Activated T-helper 9 cell treated with anti-CD3 and anti-CD28 coated beads, Interleukin-2, amount 50 U/mL, for 16 hours (primary cell): ENCODE data around the gene CNTN5.

Experiments
- DNase-seq: peaks from one replicate; pipeline ENCODE4 v3.0.0-alpha.2; 2020; ENCODE audit warnings: low read depth

The CNTN5 gene

DNA sequence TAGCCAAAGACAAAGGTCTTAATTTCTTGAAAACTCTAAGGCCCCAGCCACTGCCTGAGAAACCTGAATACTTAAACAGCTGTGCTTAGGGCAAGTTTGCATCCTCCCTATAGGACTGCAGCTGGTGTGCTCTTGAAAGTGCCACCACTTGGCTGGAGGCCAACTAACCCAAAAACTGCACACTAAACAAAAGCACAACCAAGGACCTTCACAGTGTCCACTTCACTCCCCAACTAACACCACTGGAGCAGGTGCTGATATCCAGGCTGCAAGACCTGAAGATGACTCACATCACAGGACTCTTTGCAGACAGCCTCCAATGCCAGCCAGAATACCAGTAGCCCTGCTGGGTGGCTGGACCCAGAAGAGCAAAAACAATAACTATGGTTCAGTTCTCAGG, 1308.6 kb downstream of the CNTN5 start:
- no peak for DNase-seq

DNA sequence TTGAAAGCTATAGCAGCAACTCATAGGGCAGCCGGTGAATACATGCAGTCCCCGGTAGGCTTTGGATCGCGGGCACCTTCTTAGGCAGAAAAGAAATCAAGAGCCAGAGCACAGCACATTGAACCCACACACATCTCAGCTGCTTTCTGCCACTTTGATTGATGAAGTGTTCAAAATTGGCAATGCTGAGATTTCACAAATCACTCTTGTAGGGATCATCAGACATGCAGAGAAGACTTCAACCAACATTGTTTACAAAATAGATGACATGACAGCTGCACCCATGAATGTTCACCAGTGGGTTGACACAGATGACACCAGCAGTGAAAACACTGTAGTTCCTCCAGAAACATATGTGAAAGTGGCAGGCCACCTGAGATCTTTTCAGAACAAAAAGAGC, 1316.1 kb downstream of the CNTN5 start:
- DNase-seq, result no peak

GRCh38 chr11:100338144-100338840, 1317.5 kb downstream of the CNTN5 start:
- DNase-seq, result no peak

GRCh38 chr11:100340466-100341319, 1319.9 kb downstream of the CNTN5 start:
- no peak for DNase-seq

DNA sequence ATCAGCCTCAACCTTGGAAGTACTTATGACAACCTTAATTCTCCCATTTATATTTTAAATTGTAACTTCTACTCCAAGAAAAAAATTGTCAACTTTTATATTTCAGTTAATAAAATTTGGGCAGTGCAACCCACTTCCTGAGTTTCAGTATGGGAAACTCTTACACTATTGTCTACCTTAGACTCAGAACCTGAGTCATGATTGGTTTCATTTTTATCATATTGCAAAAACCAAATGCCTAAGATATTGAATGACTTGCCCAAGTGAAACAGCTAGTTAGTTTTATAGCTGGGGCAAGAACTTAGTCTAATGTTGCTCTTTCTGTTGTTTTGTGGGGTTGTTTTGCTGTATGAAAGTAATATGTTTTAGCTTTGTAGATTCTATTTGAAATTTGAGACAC, 1332.3 kb downstream of the CNTN5 start:
- DNase-seq, result no peak

- DNase-seq, result no peak
Measured at GRCh38 chr11:100354736-100355135, 1334.0 kb downstream of the CNTN5 start.

DNA sequence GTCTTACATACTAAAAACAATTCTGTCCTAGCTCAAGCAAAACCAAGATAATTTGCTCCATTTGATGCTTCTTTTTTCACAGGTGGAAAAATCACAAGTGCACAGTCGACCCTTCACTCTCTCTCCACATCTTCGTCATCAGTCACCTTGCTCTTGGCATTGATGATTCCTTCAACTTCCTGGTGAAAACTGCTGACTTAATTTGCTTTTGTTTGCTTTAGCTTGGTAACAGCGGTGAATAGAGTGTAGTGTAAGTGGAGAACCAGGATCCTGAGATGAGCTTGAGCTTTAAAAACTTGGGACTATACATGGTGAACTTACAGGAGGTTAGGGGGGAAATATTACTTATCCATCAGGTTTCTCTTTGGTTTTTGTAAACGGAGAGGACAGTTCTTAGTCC, 1335.3 kb downstream of the CNTN5 start:
- no peak for DNase-seq

DNA sequence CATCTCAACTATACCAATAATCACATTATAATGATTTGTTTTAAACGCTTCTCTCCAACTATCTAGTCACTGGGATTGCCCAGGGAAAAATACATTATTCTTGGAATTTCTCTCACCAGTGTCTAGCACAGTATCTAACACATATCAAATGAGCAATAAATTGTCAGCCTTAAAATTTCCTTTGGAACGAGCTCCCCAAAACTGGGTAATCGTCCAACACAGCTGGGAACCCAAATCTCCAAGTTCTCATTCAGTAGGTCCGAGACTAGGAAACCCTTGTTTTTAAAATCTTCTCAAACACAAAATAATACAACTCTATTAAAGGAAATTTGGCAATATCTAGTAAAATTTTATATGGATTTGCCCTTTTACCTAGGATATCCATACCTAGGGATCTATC, 1338.5 kb downstream of the CNTN5 start:
- DNase-seq, result no peak

DNA sequence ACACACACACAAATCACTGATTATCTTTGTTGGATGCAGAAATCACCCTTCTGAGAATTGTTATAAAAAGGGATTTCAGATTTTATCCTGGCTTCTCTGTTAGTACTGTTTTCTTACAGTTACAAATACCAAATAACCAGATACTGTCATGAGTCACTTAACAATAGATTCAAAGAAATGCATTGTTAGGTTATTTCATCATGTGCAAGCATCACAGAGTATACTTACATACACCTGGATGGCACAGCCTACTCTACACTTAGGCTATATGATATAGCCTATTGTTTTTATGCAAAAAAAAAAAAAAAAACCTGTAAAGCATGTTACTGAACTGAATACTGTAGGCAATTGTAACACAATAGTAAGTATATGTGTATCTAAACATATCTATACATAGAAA, 1347.1 kb downstream of the CNTN5 start:
- no peak for DNase-seq

DNA sequence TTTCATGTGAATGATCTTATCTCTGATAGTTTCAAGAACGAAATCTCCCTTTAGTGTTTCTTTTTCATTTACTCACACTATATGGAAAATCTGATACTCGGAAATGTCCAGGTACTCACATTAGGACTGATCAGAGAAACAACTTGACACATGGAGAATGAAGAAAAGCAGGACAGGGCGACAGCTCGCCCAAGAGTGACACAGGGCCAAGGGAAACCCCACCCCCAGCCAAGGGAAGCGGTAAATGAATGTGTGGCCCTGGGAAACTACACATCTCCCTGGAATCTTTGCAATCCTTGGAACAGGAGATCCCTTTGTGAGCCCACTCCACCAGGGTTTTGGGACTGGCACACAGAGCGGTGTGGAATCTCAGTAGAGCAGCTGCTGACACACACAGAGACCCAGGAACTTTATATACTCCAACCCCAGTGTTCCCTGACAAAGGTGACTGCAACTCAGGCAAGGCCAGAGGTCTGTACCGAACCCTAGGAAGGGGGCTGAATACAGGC, 1362.7 kb downstream of the CNTN5 start:
- DNase-seq, result no peak

GRCh38 chr11:100396266-100396665, 1375.5 kb downstream of the CNTN5 start:
- DNase-seq, result no peak

GRCh38 chr11:100397401-100397800, 1376.7 kb downstream of the CNTN5 start:
- no peak for DNase-seq

DNA sequence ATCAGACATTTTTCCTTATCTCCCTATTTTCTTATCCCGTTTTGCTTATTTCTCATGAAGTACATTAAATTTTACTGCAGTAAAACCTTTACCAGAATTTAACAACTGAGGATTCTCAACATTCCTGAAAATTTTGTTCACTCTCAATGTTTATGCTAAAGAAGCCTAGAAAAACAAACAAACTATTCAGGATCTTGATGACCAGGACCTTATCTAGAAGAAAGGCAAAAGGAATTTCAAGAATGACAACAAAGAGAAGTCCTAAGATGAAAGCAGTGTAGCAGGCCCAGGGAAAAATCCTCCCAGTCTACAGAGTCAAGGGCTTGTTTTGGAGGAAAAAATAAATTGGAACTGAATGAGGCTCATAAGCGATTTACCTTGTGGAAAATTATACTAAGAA, 1383.1 kb downstream of the CNTN5 start:
- DNase-seq, result no peak

GRCh38 chr11:100404907-100405306, 1384.2 kb downstream of the CNTN5 start:
- DNase-seq, result no peak
